NCI-H1092 (cell line): ENCODE measurements around the gene CDC27.
"Not testable (repeated sequence)": the region's sequence is repeated elsewhere in the genome, so short reads cannot be mapped to it uniquely, and the experiment has no call there.

Source experiments
- DNase-seq: peaks from one replicate; lab custom pipeline; 2025; lab: John Stamatoyannopoulos, UW

CDC27 gene

GRCh38 chr17:47131761-47132160 is 57.3 kb downstream of the CDC27 start:
- no peak for DNase-seq

- DNase-seq: not testable (repeated sequence)
Measured at GRCh38 chr17:47126835-47127234, 62.3 kb downstream of the CDC27 start.

- not testable (repeated sequence) for DNase-seq
Measured at GRCh38 chr17:47123262-47123661, 65.8 kb downstream of the CDC27 start.

GRCh38 chr17:47120521-47121095 is 68.5 kb downstream of the CDC27 start:
- DNase-seq: no peak

GRCh38 chr17:47119746-47120520 is 69.2 kb downstream of the CDC27 start:
- DNase-seq: no peak

GRCh38 chr17:47117386-47117785 is 71.7 kb downstream of the CDC27 start:
- DNase-seq: no peak

- no peak for DNase-seq
Measured at GRCh38 chr17:47106130-47106529, 83.0 kb downstream of the CDC27 start.

- not testable (repeated sequence) for DNase-seq
Measured at GRCh38 chr17:47105246-47105645, 83.8 kb downstream of the CDC27 start.

- no peak for DNase-seq
Measured at GRCh38 chr17:47102914-47103313, 86.2 kb downstream of the CDC27 start.

- peak; percentile 90 for DNase-seq
Measured at GRCh38 chr17:47099987-47100711, 88.9 kb downstream of the CDC27 start.

- DNase-seq: no peak
Measured at GRCh38 chr17:47099451-47099986, 89.6 kb downstream of the CDC27 start.

GRCh38 chr17:47096343-47096742 is 92.8 kb downstream of the CDC27 start:
- no peak for DNase-seq

GRCh38 chr17:47095268-47095667 is 93.8 kb downstream of the CDC27 start:
- no peak for DNase-seq

- DNase-seq: no peak
Measured at GRCh38 chr17:47087093-47087492, 102.0 kb downstream of the CDC27 start.

GRCh38 chr17:47085736-47086135 is 103.4 kb downstream of the CDC27 start:
- DNase-seq: no peak

GRCh38 chr17:47078801-47079200 is 110.3 kb downstream of the CDC27 start:
- no peak for DNase-seq

- no peak for DNase-seq
Measured at GRCh38 chr17:47077576-47077975, 111.5 kb downstream of the CDC27 start.

- DNase-seq: no peak
Measured at GRCh38 chr17:47076171-47076570, 112.9 kb downstream of the CDC27 start.

GRCh38 chr17:47074361-47074760 is 114.7 kb downstream of the CDC27 start:
- DNase-seq: not testable (repeated sequence)

- not testable (repeated sequence) for DNase-seq
Measured at GRCh38 chr17:47073629-47074028, 115.5 kb downstream of the CDC27 start.

- no peak for DNase-seq
Measured at GRCh38 chr17:47072886-47073285, 116.2 kb downstream of the CDC27 start.

GRCh38 chr17:47071171-47071570 is 117.9 kb downstream of the CDC27 start:
- DNase-seq: not testable (repeated sequence)

GRCh38 chr17:47070266-47070665 is 118.8 kb downstream of the CDC27 start:
- DNase-seq: not testable (repeated sequence)
